Activated naive CD4-positive, alpha-beta T cell treated with anti-CD3 and anti-CD28 coated beads, Interleukin-2, amount 50 U/mL, for 24 hours (primary cell): Measurements from ENCODE around the gene ETS1.

ENCODE experiments used
- H3K27ac Mint-ChIP-seq: one replicate; pipeline ENCODE4 v1.8.0; 2021; ENCODE audit warnings: mild to moderate bottlenecking, mixed read lengths
- H3K27me3 Mint-ChIP-seq: one replicate; pipeline ENCODE4 v1.8.0; 2021; ENCODE audit warnings: mixed read lengths
- H3K36me3 Mint-ChIP-seq: one replicate; pipeline ENCODE4 v1.8.0; 2021; ENCODE audit warnings: mixed read lengths
- H3K4me1 Mint-ChIP-seq: one replicate; pipeline ENCODE4 v1.8.0; 2021; ENCODE audit warnings: mixed read lengths
- H3K4me3 Mint-ChIP-seq: one replicate; pipeline ENCODE4 v1.8.0; 2021; ENCODE audit warnings: mild to moderate bottlenecking, mixed read lengths
- H3K9me3 Mint-ChIP-seq: one replicate; pipeline ENCODE4 v1.8.0; 2021; ENCODE audit warnings: mixed read lengths

The ETS1 gene

GRCh38 chr11:128491195-128491936 is 96.0 kb downstream of the ETS1 start:
- peak overlapping the region; percentile 74 for H3K4me3 Mint-ChIP-seq
- H3K27ac Mint-ChIP-seq: peak overlapping the region; percentile 98
- no peaks in the 10 kb centered on the region for H3K9me3 Mint-ChIP-seq
- H3K27me3 Mint-ChIP-seq: no peaks in the 10 kb centered on the region
- peaks cover 43% of the 10 kb centered on the region for H3K36me3 Mint-ChIP-seq
- H3K4me1 Mint-ChIP-seq: peaks cover 98% of the 10 kb centered on the region

- H3K4me1 Mint-ChIP-seq: peaks cover 98% of the 10 kb centered on the region
- peak overlapping the region; percentile 97 for H3K27ac Mint-ChIP-seq
- peak overlapping the region; percentile 71 for H3K4me3 Mint-ChIP-seq
- peaks cover 50% of the 10 kb centered on the region for H3K36me3 Mint-ChIP-seq
- no peaks in the 10 kb centered on the region for H3K27me3 Mint-ChIP-seq
- no peaks in the 10 kb centered on the region for H3K9me3 Mint-ChIP-seq
These were observed 97.3 kb downstream of the ETS1 start for GRCh38 chr11:128490092-128490491.

GRCh38 chr11:128488471-128488870 is 98.9 kb downstream of the ETS1 start:
- H3K36me3 Mint-ChIP-seq: peaks cover 61% of the 10 kb centered on the region
- peak overlapping the region; percentile 97 for H3K27ac Mint-ChIP-seq
- H3K9me3 Mint-ChIP-seq: peaks cover 3% of the 10 kb centered on the region
- no peaks in the 10 kb centered on the region for H3K27me3 Mint-ChIP-seq
- H3K4me3 Mint-ChIP-seq: peak overlapping the region; percentile 71
- H3K4me1 Mint-ChIP-seq: peaks cover 98% of the 10 kb centered on the region

GRCh38 chr11:128487978-128488377 is 99.4 kb downstream of the ETS1 start:
- no peaks in the 10 kb centered on the region for H3K27me3 Mint-ChIP-seq
- peak overlapping the region; percentile 97 for H3K27ac Mint-ChIP-seq
- peaks cover 65% of the 10 kb centered on the region for H3K36me3 Mint-ChIP-seq
- H3K4me1 Mint-ChIP-seq: peaks cover 98% of the 10 kb centered on the region
- H3K4me3 Mint-ChIP-seq: peak overlapping the region; percentile 71
- peaks cover 3% of the 10 kb centered on the region for H3K9me3 Mint-ChIP-seq

GRCh38 chr11:128484172-128484571 is 103.2 kb downstream of the ETS1 start:
- Mint-ChIP-seq H3K4me3 (peak overlapping the region; percentile 86), H3K27ac (peak overlapping the region; percentile 99), H3K36me3 (peaks cover 62% of the 10 kb centered on the region), H3K27me3 (no peaks in the 10 kb centered on the region), H3K9me3 (peaks cover 3% of the 10 kb centered on the region), H3K4me1 (peaks cover 99% of the 10 kb centered on the region)

GRCh38 chr11:128483211-128483788 is 104.1 kb downstream of the ETS1 start:
- Mint-ChIP-seq H3K9me3 (peaks cover 3% of the 10 kb centered on the region), H3K27ac (peak overlapping the region; percentile 99), H3K27me3 (no peaks in the 10 kb centered on the region), H3K4me3 (peak overlapping the region; percentile 86), H3K4me1 (peaks cover 99% of the 10 kb centered on the region), H3K36me3 (peaks cover 62% of the 10 kb centered on the region)

GRCh38 chr11:128482512-128483191 is 104.7 kb downstream of the ETS1 start:
- Mint-ChIP-seq H3K4me3 (peak overlapping the region; percentile 86), H3K27me3 (no peaks in the 10 kb centered on the region), H3K9me3 (peaks cover 3% of the 10 kb centered on the region), H3K4me1 (peaks cover 99% of the 10 kb centered on the region), H3K27ac (peak overlapping the region; percentile 99), H3K36me3 (peaks cover 64% of the 10 kb centered on the region)

GRCh38 chr11:128482092-128482491 is 105.3 kb downstream of the ETS1 start:
- H3K9me3 Mint-ChIP-seq: peaks cover 3% of the 10 kb centered on the region
- peaks cover 100% of the 10 kb centered on the region for H3K4me1 Mint-ChIP-seq
- no peaks in the 10 kb centered on the region for H3K27me3 Mint-ChIP-seq
- peaks cover 65% of the 10 kb centered on the region for H3K36me3 Mint-ChIP-seq
- peak overlapping the region; percentile 86 for H3K4me3 Mint-ChIP-seq
- peak overlapping the region; percentile 99 for H3K27ac Mint-ChIP-seq

GRCh38 chr11:128481135-128481534 is 106.2 kb downstream of the ETS1 start:
- peak overlapping the region; percentile 99 for H3K27ac Mint-ChIP-seq
- no peaks in the 10 kb centered on the region for H3K27me3 Mint-ChIP-seq
- peaks cover 66% of the 10 kb centered on the region for H3K36me3 Mint-ChIP-seq
- H3K4me3 Mint-ChIP-seq: peak overlapping the region; percentile 86
- H3K9me3 Mint-ChIP-seq: peaks cover 3% of the 10 kb centered on the region
- peaks cover 100% of the 10 kb centered on the region for H3K4me1 Mint-ChIP-seq

- peaks cover 63% of the 10 kb centered on the region for H3K36me3 Mint-ChIP-seq
- H3K27ac Mint-ChIP-seq: peak overlapping the region; percentile 99
- peaks cover 3% of the 10 kb centered on the region for H3K9me3 Mint-ChIP-seq
These were observed 106.7 kb downstream of the ETS1 start for GRCh38 chr11:128480665-128481064.

GRCh38 chr11:128480066-128480465 is 107.3 kb downstream of the ETS1 start:
- Mint-ChIP-seq H3K36me3 (peaks cover 60% of the 10 kb centered on the region), H3K4me1 (peaks cover 98% of the 10 kb centered on the region), H3K27ac (peak overlapping the region; percentile 99), H3K4me3 (peak overlapping the region; percentile 86), H3K9me3 (peaks cover 3% of the 10 kb centered on the region), H3K27me3 (no peaks in the 10 kb centered on the region)

More at GRCh38 chr11:128480665-128481064, 106.7 kb downstream of the ETS1 start:
- H3K4me1 Mint-ChIP-seq: peaks cover 100% of the 10 kb centered on the region
- no peaks in the 10 kb centered on the region for H3K27me3 Mint-ChIP-seq
- peak overlapping the region; percentile 86 for H3K4me3 Mint-ChIP-seq

GRCh38 chr11:128479144-128479543 is 108.2 kb downstream of the ETS1 start:
- Mint-ChIP-seq H3K36me3 (peaks cover 57% of the 10 kb centered on the region), H3K4me3 (peak overlapping the region; percentile 86), H3K4me1 (peaks cover 98% of the 10 kb centered on the region), H3K27ac (peak overlapping the region; percentile 99), H3K9me3 (no peaks in the 10 kb centered on the region), H3K27me3 (no peaks in the 10 kb centered on the region)

GRCh38 chr11:128478305-128478704 is 109.1 kb downstream of the ETS1 start:
- H3K4me1 Mint-ChIP-seq: peaks cover 98% of the 10 kb centered on the region
- peak overlapping the region; percentile 99 for H3K27ac Mint-ChIP-seq
- H3K27me3 Mint-ChIP-seq: no peaks in the 10 kb centered on the region
- peaks cover 52% of the 10 kb centered on the region for H3K36me3 Mint-ChIP-seq
- H3K4me3 Mint-ChIP-seq: peak overlapping the region; percentile 34
- no peaks in the 10 kb centered on the region for H3K9me3 Mint-ChIP-seq

GRCh38 chr11:128477811-128478210 is 109.5 kb downstream of the ETS1 start:
- H3K9me3 Mint-ChIP-seq: no peaks in the 10 kb centered on the region
- H3K27me3 Mint-ChIP-seq: no peaks in the 10 kb centered on the region
- peaks cover 98% of the 10 kb centered on the region for H3K4me1 Mint-ChIP-seq
- peak overlapping the region; percentile 98 for H3K27ac Mint-ChIP-seq
- peak overlapping the region; percentile 82 for H3K4me3 Mint-ChIP-seq
- peaks cover 48% of the 10 kb centered on the region for H3K36me3 Mint-ChIP-seq

GRCh38 chr11:128477278-128477677 is 110.1 kb downstream of the ETS1 start:
- peak overlapping the region; percentile 98 for H3K27ac Mint-ChIP-seq
- peaks cover 50% of the 10 kb centered on the region for H3K36me3 Mint-ChIP-seq
- H3K4me3 Mint-ChIP-seq: peak overlapping the region; percentile 82
- H3K9me3 Mint-ChIP-seq: no peaks in the 10 kb centered on the region
- H3K27me3 Mint-ChIP-seq: no peaks in the 10 kb centered on the region
- peaks cover 98% of the 10 kb centered on the region for H3K4me1 Mint-ChIP-seq

GRCh38 chr11:128476729-128477128 is 110.6 kb downstream of the ETS1 start:
- Mint-ChIP-seq H3K27ac (peak overlapping the region; percentile 98), H3K27me3 (no peaks in the 10 kb centered on the region), H3K36me3 (peaks cover 49% of the 10 kb centered on the region), H3K4me3 (peak overlapping the region; percentile 82), H3K9me3 (no peaks in the 10 kb centered on the region), H3K4me1 (peaks cover 98% of the 10 kb centered on the region)
